ENCODE data around the gene PNISR.

PNISR gene

DNA sequence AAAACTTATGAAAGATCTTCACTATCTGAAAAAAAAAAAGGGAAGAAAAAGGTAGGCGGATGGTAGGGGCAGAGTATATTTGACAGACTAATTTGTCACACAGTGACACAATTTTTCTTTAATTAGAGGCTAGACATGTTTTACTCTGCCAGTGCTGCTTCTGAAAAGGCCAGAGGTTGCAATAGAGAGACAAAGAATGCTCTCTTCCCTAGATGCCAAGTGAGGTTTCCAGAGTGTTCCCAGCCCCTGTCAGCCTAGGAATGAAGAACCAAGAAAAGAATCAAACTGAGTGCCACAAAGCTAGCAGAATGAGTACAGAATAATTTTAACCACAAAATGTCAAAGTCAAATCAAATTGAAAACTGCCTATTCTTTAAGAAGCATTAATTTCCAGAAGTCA is 13.0 kb downstream of the PNISR start:
- DNase-seq, result peak in 23 of 56 donors; percentile 2 to 57 (median 9)

DNA sequence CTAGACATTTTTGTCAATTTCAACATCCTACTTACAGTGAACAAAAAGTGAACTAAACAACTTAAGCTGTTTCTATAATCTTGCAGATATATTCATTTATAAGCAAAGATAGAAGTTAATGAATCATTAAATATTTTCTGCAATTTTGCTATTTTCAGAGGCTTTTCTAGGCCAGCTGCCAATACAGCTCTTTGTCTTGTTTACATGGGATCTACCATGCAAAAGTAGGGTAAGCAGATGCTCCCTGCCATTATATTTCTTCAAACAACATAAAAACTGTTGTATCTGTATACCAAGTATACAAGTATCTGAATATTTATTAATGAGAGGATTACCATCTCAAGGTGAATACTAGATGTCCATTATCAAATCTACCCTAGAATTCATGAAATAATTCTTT is 15.4 kb downstream of the PNISR start:
- no peak for DNase-seq

DNA sequence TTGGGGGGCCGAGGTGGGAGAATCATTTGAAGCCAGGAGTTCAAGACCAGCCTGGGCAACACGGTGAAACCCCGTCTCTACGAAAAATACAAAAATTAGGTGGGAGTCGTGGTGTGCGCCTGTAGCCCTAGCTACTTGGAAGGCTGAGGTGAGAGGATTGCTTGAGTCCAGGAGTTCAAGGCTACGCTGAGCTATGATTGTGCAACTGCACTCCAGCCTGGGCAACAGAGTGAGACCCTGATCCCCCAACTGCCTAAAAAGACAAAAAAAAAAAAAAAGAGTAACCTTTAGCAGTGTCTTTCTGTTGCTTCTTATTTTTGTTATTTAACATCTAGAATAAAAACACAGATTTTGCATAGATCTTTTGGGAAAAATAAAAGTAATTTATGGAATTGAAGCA is 18.0 kb downstream of the PNISR start:
- DNase-seq, result no peak

DNA sequence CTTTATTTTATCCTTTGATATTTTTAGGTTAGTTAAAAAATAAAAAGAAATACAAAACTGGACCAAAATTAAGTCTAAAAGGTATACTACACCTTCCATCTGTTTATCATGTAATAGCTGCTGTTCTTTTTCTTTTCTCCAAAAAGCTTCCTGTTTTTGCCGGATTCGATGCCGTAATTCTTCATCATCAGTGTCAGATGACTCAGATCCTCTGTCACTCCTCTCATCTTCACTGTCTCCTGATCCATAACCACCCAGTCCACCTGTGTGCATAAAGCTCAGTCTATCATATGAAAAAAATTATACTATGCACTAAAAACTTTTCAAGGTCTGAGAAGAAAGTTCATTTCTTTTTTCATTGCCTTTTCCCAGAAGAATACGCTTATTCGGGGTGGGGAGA is 22.7 kb downstream of the PNISR start:
- DNase-seq, result no peak

DNA sequence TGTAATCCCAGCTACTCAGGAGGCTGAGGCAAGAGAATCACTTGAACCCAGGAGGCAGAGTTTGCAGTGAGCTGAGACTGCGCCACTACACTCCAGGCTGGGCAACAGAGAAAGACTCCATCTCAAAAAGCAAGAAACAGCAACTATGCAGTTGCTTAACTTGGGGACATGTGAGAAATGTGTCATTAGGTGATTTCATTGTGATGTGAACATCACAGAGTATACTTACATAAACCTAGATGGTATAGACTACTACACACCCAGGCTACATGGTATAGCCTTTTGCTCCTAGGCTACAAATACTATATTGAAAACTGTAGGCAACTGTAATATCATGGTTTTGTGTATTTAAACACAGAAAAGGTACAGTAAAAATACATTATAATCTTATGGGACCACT is 27.8 kb downstream of the PNISR start:
- no peak for DNase-seq

DNA sequence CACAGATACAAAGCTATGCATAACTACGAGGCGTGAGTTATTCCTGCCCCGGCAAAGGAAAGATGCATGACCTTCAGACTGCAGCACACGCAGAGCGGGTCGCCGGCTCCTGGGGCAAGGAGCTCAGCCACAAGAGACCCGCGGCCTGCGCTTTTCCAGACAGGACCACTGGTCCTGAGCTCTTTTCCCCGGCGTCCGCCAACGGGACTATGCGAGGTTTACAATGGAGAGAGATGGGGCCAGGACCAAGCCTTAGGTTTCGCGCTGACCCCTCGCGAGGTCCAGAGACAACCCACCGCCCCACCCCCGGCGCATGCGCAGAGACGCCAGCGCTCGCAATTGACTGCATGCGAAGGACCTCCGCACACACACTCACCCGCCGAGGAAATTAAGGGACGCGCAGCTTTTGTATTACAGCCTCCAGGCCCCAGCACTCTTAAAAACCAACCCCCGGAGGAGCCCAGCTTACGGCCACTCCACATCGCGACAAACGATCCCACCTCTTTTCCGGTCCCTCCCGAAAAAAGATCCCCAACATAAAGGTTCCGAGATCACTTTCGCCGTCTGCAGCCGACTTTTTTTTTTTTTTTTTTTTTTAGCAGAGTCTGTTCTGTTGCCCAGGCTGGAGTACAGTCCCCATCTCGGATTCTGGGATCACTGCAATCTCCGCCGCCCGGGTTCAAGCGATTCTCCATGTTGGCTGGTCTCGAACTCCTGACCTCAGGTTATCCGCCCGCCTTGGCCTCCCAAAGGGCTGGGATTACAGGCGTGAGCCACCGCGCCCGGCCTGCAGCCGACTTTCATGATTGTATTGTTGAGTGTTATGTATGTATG is 31.2 kb downstream of the PNISR start, which contains the start of gene COQ3:
Gene COQ3, minus strand, starts transcription at position 498 of the 834 bp plus-strand sequence. Its CDS starts 16 bp downstream, at position 482.
- DNase-seq, result peak in 54 of 56 donors; percentile 16 to 84 (median 62)

DNA sequence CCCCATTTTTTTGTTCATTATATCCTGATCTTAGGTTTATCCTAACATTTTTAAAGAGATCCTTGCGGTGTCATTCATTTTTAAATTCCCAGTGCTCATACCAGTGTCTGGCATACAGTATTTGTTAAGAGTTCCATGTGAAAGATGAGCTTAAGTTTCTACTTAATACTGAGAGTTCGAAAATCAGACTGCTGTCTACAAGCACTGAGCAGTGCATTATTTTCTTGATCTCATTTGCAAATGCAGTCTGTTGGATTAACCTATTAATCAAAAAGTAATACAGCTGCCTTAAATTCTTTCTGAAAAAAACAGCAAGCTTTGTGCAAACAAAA is 31.8 kb downstream of the PNISR start:
- DNase-seq, result no peak

DNA sequence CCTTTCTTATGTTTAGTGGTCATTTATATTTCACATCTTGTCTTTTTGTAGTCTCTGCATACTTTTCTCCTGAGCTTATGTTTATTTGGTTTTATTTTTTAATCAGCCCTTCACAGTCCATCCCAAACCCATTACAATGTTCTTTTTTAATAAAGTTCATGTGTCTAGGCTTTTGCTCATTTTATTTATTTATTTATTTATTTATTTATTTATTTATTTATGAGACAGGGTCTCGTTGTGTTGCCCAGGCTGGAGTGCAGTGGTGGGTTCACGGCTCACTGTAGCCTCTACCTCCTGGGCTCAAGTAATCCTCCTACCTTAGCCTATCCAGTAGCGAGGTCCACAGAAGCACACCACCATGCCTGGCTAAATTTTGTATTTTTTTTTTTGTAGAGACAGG is 34.2 kb downstream of the PNISR start:
- DNase-seq, result no peak

DNA sequence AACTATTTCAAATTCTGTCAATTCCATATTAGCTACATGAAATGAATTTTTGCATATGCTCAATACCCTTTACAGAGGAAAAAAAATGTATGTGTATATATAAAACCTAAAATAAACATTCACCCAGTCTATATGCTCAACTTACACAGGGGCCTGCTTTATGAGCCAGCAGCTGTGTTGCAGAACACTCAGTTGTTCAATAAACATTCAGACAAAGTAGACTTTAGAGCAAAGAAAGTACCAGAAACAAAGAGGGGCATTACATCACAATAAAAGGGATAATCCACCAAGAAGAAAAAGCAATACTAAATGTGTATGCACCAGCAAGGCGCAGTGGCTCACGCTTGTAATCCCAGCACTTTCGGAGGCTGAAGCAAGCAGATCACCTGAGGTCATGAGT is 40.6 kb downstream of the PNISR start:
- no peak for DNase-seq

DNA sequence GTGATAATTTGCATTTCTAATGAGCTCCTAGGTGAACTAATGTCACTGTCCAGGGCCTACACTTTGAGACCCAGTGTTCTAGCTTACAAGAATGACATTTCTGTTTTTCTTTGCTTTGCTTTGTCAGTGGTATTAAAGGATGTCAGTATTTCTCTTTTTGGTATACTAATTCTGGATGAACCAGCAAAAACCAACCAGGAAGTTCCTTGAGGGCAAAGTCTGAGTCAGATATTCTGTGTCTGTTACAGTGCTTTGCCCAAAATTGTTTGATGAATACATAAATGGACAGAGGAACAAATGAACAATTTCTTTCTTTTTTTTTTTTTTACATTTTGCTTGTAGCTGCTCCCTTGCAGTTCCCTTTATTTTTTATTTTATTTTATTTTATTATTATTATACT is 46.5 kb downstream of the PNISR start:
- no peak for DNase-seq

DNA sequence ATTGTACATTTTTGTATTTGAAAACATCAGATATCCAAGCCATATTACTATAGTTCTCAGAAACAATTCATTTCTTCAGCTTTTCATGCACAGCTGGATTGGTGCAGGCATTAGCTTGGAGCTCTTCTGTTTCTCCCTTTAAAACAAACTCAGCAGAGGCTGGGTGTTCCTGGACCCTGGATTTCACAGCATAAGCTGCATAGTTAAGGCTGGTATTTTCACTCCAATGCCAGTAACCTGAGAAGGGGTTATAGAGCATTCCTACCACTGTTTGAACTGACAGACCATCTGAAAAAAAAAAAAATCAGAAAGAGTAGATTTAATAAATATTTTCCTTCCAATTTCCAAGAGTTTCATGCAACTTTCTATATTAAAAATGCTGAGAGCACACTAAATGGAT is 55.6 kb downstream of the PNISR start:
- no peak for DNase-seq

DNA sequence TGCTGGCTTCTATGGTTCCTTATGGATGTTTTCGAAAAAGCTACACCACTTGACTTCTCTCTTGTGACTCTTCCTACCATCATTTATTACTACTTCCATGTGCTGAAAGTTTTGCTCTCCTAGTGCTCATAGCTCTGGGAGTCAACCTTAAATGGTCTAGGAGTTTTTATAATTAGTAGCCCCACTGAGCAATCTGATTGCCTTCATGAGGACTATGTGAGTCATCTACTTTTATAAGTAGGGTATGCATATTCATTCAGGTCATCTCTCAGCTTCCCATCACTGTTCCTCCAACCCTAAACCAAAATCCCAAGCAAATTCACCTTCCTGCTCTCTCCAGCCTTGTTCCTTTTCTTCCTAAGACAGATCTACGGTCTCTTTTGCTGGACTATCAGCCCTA is 58.3 kb downstream of the PNISR start:
- DNase-seq, result no peak

DNA sequence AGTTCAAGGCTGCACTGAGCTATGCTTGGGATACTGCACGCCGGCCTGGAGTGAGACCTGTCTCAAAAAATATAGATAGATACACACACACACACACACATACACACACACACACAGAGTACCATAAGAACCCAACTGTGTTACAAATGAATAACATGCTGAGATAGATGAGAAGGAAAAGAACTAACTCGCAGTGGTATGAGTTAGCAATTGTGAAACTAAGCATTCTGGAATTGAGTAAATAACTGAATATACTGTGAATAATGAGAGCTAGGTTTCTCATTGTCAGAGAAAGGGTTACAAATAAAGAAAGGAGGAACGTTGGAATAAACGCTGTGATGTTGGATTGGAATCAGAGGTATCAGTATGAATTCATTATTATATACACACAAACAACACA is 61.1 kb downstream of the PNISR start:
- DNase-seq, result no peak

DNA sequence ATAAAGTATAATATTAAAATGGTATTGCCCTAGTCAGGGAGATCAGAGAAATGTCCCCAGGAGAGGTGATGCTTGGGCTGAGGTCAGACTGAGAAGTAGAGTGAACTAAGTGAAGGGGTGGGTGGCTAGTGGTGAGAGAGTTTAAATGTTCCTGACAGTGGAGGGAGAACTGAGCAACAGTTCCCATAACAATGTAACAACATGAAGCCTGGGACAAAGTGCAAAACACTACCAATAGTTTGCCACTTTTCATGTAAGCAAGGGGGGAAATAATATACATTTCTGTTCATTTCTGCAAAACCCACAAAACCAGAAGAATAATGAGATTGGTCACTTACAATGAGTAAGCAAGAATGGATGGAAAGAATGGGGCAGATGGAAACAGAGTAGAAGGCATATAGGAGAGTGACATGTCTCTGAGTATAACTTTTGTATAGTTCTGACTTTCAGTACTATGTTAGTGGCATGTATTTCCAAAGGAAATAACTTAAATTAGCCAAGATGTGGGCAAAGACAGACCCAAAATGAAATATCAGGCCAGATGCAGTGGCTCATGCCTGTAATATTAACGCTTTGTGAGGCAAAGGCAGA is 62.3 kb downstream of the PNISR start:
- no peak for DNase-seq

DNA sequence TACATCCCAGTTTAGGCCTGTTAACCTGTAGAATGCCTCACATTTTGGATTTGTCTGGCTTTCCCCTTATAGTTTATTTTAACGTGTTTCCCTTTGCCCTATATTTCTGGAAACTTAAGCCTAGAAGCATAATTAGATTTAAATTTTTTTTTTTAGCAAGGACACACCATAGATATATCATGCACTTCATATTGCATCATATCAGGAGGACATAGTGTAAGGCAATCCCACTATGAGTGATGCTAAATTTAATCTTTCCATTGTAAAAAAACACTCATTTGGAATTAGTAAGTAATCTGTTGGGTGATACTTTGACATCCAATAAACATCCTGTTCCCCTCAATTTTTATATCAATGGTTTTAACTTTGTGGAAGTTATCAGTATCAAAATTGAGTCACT is 65.3 kb downstream of the PNISR start:
- DNase-seq, result no peak

DNA sequence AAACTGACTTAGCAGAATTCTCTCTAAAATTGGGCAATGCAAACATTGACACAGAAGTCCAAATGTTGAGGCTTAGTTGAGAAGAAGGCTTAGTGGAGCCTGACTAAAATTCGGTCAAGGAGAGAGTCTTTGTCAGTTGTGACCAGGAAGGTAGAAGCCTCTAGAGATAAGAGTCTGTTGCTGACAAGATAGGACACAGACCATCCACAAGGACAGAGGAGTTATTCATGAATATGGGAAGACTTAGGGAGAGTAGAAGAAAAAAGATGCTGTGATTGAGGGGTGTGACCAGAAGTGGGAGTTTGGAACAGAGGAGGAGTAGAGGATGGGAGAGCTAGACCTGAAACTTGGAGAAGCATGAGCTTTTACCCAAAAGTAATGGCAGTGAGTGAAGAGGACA is 68.5 kb downstream of the PNISR start:
- DNase-seq, result no peak

DNA sequence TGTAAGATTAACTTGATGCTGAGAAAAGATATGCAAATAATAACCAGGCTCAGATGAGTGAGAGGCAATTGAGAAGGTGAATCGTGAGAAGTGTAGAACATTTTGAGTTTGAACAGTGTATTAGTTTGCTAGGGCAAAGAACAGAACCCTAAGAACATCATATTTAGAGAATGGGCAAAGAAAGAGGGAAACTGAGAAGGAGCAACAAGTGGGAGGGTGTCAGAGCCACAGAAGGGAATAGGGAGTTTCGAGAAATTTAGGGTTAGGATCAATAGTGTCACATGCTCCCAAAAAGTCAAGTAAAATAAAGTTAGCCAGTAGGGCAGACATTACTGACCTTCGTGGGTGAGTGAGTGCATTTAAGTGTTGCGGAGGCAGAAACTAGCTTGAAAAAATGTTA is 70.1 kb downstream of the PNISR start:
- DNase-seq, result no peak

DNA sequence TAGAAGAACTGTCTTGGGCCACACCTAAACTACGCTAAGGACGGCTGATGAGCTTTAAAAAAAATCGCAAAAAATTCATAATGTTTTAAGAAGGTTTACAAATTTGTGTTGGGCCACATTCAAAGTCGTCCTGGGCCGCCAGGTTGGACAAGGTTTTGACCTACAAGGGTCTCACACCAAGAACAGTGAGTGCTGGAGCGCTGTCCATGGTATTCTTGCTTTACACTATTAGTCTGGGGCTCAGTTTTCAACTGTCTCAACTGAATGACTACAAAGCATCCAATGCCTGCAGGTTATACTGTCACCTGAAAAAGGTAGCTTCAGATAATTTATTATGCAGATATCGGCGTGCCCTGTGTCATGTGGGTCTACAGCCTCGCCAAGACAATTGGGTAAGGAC is 72.0 kb downstream of the PNISR start:
- DNase-seq, result no peak

DNA sequence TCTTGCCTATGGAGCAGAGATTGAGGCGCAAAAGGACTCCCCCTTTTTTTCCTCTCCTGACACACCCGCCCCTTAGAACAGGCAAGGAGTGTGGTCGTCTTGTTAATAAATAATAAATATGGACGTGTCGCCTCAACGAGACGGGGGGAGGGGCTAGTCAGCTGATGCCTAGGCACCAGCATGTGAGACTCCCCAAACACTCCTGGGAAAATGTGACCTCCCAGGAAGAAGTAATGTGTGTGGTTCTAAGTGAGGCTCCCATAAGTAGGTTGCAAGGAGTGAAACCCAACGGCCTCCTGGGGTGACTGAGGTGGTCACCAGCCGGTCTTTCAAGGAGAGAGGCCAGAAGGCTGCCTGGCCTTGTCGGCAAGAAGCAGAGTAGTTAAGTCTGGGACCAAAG is 74.5 kb downstream of the PNISR start:
- peak in 10 of 56 donors; percentile 2 to 32 (median 8) for DNase-seq

DNA sequence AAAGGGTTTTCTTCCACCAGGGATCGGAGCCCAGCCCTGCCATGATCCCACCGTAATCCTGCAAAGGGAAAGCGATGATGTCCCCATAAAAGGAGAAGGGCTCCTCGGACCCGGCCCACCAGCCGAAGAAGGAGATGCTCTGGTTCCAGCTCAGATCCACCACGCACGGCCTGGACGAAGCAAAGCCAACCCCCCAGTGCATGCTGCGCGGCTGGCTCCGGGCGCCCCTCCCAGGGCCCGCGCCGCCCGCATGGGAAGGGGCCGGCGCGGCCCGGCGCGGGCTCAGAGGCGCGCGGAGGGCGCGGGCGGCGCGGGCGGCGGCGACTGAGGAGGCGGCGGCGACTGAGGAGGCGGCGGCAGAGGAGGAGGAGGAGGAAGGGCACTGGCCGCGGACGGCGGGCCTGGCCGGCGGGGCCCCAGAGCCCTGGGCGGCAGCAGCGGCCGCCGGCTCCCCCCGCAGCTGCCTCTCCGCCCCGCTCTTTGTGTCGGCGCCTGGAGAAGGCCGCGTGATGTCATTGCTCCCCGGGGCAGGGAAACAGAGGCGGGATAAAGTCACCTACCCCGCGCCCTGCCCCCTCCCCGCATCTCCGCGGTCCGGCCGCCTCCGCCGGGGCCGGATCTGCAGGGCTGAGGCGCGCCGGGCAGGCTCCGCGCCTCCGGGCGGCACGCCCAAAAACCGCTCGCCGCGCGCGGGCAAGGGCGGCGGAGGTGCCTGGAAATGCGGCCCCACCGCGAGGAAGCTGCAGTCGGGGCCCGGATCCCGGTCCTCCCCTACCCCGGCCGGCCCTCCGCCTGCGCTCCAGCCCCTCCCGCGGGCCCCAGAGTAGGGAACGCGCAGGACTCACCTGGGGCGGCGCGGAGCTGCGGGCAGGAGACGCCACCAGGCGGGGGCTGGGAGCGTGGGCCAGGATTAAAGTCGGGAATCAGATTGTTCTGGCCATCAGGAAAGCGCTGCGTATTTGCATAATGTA is 75.7 kb downstream of the PNISR start, which contains the start of gene FAXC:
Gene FAXC, minus strand, starts transcription at position 504 of the 971 bp plus-strand sequence. Its CDS starts 302 bp downstream, at position 202.
- DNase-seq, result peak in 32 of 56 donors; percentile 5 to 75 (median 38)

DNA sequence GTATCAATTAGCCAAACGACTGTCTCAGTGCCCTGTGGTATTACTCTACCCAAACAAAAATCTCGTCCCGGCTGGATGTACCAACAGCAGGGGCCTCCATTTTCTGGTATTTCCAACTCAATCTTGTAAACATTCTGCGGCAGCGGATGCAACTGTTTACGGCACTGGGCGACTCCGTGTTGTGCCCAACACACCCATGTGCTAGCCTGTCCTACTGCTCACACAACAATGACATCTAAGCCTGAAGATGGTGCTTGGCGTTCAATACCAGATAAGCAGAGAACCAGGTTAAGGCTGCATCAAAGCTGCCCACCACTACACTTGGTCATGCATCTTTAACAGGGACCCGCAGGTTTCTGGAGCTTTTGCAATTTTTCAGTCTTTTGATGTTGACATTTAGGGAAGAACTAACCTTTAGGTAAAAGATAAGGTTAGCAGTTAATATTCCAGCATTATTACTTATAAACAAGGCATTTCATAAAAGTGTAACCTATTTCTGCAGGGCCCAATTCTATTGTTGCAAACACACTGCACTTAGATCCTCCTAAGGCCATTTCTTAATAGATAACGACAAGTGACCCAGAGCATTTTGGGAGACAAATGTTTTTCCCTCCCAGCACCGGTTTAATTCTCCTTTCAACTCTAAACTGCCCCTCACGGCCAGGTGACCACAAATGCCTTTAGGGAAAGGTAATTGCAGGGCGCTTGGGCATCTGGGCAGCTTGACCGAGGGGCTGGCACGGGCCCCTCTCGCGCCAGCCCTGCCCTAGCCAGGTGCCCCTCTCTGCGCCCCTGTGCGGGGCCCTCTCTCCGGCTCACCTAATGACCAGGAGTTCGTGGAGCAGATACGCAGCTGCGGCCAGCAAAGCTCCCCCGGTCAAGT is 76.6 kb downstream of the PNISR start:
- peak in 4 of 56 donors; percentile 6 to 34 (median 13) for DNase-seq

All from nucleus accumbens (tissue), 56 donors.